GM04503 (cell line): ENCODE results near the gene GALNT4.

ENCODE experiments used
- DNase-seq: peaks from one replicate; pipeline ENCODE4 v3.0.0-alpha.2; 2012; ENCODE audit warnings: low read depth

Gene GALNT4

DNA sequence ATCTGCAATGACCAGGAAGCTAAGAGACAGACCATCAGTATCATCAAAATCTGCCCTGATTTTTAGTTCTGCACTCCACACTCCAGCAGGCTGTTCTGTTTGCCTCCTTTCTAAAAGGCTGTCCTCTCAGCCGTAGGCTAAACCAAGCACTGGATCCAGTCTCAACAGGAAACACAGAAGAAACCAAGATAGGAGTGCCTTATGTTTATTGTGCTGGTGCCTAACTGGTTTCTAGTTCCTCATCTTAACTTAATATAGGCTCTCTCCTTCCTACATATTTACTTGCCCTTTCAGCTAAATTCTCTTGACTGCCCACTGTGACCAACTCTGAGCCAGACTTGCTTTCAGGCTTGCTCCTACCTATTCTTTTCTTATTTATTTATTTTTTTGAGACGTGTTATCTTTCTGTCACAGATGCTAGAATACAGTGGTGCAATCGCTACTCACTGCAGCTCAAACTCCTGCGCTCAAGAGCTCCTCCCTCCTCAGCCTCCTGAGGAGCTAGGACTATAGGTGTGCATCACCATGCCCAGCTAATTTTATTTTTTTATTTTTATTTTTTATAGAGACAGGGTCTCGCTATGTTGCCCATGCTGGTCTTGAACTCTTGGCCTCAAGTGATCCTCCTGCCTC, 30.8 kb downstream of the GALNT4 start:
- no peak for DNase-seq

- DNase-seq: no peak
Measured at GRCh38 chr12:89492883-89493282, 31.7 kb downstream of the GALNT4 start.

DNA sequence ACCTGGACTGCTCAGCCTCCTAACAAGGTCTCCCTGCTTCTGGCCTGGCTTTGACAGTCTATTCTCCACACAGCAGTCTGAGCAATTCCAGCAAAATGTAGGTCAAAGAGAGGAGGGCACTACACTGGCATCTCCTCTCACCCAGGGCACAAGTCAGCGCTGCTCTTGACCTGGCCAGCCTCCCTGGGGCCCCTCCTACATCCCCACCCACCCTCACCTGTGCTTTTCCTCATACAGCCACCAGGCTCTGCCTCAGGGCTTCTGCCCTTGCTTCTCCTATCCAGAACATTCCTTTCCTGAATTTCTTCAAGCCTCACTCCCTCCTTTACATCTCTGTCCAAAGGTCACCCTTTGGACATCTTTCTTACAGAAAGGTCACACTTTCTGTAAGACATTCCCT, 33.7 kb downstream of the GALNT4 start:
- no peak for DNase-seq

DNA sequence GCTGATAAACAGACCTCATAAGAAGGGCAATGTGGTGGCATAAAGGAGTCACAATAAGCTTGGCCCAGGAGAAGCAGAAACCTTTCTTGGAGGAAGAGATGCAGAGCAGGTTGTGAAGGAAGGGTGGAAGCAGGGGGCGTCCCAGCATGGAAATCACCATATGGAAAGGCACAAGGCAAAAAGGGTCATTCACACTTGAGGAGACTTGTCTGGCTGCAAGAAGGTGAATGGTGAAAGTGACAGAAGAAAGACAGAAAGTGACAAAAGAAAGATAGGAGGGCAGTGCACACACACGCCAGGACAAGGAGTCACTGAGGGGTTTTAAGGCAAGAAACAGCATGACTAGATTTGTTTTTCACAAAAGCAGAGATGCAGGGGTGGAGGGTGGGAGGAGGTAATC, 38.3 kb downstream of the GALNT4 start:
- no peak for DNase-seq

GRCh38 chr12:89484470-89484869, 40.1 kb downstream of the GALNT4 start:
- DNase-seq: no peak

- DNase-seq: no peak
Measured at GRCh38 chr12:89481213-89481914, 43.2 kb downstream of the GALNT4 start.

DNA sequence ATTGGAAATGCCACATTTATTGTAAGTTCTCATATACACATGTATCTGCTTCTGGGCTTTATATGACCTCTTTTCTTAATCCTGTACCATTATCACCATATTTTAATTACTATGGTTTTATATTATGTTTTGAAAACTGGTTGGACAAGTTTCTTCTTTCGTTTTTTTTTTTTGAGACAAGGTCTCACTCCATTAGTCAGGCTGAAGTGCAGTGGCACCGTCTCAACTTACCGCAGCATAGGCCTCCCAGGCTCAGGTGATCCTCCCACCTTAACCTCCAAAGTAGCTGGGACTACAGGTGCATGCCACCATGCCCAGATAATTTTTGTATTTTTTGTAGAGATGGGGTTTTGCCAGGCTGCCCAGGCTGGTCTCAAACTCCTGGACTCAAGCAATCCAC, 44.6 kb downstream of the GALNT4 start:
- DNase-seq: no peak

GRCh38 chr12:89477633-89478279, 46.8 kb downstream of the GALNT4 start:
- no peak for DNase-seq

DNA sequence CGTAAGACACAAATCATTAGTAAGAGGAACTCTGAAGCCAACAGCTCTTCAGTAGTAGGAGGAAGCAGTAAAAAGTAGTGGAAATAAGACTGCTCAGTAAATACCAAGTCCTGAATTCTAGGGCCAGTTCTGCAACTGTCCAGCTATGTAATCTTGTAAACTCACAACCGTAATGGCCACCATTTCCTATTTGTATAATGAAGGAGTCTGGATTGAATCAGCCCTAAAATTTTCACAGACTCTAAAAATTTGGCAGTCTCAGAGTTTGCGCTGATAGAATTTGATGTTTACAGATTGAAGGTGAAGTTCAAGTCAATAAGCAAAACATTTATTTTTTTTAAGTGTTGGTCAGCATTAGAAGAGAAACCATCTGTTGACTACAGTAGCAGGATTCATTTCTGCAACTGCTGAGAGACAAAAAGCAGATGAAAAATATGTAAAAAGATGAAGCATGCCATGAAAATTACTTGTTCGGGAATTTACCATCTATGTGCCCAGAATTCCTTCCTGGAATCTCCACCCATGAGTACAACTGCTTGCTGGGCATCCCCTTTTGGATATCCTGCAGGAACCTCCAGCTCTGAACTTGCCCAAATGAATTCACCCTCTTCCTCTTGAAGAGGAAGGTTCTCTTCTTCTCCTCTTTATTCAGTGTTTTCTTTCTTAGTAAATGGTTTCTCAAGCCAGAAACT, 47.5 kb downstream of the GALNT4 start:
- no peak for DNase-seq

GRCh38 chr12:89476232-89476631, 48.4 kb downstream of the GALNT4 start:
- no peak for DNase-seq

- DNase-seq: no peak
Measured at GRCh38 chr12:89475203-89475990, 49.2 kb downstream of the GALNT4 start.

GRCh38 chr12:89474615-89475014, 50.0 kb downstream of the GALNT4 start:
- DNase-seq: no peak
